ENCODE data around the gene GORASP2.

DNA sequence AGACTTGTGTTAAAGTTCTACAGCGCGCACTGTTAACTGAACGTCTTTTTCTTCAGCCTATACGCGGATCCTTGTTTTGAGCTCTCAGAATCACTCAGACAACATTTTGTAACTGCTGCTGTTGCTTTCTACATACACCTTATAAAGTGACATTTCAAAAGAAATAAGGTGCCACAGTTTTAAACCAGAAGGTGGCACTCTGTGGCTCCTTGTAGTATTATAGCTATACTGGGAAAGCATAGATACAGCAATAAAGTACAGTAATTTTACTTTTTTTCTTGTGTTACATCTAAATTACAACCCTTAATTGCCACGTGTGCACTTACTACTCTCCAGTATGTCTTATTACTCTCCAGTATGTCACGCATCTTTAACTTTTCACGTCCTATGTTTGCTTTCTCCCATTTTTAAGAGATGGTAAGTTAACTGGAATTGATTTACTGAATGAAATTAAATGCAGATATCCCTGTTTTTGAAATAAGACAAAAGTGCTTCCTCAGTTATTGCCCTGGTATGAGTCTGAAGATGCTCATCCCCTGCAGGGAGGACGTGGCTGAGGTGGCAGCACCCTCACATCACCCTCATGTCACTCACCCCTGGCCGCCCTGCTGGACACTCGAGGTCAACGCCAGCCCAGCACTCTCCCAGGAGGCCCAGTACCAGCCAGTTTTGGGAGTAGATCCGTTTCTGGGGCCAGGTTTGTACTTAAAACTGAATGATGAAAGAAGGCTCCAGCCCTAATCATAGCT, 37.8 kb downstream of the GORASP2 start:
- TF ChIP-seq JUN (IDR thresholded peaks at IDR 0.05; ENCODE audit: low read depth, low read length): no peak
- no peak for TF ChIP-seq GABPA (IDR thresholded peaks at IDR 0.05; ENCODE audit: borderline replicate concordance, insufficient read depth, low read length)
- TF ChIP-seq POLR2AphosphoS5 (IDR thresholded peaks at IDR 0.05; ENCODE audit: low read depth, low read length): no peak; the same call in 1 of the 2 replicates
- no peak for TF ChIP-seq POLR2A (IDR thresholded peaks at IDR 0.05; ENCODE audit: control extremely low read depth in 1 of 2, low read depth in 2 of 2, low read length in 2 of 2)
- TF ChIP-seq, protein P1, sequence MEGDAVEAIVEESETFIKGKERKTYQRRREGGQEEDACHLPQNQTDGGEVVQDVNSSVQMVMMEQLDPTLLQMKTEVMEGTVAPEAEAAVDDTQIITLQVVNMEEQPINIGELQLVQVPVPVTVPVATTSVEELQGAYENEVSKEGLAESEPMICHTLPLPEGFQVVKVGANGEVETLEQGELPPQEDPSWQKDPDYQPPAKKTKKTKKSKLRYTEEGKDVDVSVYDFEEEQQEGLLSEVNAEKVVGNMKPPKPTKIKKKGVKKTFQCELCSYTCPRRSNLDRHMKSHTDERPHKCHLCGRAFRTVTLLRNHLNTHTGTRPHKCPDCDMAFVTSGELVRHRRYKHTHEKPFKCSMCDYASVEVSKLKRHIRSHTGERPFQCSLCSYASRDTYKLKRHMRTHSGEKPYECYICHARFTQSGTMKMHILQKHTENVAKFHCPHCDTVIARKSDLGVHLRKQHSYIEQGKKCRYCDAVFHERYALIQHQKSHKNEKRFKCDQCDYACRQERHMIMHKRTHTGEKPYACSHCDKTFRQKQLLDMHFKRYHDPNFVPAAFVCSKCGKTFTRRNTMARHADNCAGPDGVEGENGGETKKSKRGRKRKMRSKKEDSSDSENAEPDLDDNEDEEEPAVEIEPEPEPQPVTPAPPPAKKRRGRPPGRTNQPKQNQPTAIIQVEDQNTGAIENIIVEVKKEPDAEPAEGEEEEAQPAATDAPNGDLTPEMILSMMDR (IDR thresholded peaks at IDR 0.05; ENCODE audit: control extremely low read depth in 1 of 3, insufficient read depth in 1 of 3, low read depth in 1 of 3, low read length in 3 of 3): peak; percentile 46 to 76 (median 54); a peak in 3 of 4 replicates
- TF ChIP-seq, protein P2, sequence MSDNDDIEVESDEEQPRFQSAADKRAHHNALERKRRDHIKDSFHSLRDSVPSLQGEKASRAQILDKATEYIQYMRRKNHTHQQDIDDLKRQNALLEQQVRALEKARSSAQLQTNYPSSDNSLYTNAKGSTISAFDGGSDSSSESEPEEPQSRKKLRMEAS (IDR thresholded peaks at IDR 0.05): no peak
- TF ChIP-seq TAF7 (optimal IDR thresholded peaks at IDR 0.05; ENCODE audit: borderline replicate concordance, low read depth, low read length): no peak
- TF ChIP-seq NRF1 (IDR thresholded peaks at IDR 0.05; ENCODE audit: low read depth, low read length): no peak

All from H1 (cell line).